ENCODE measurements around the gene DYNLL1.
A peak's percentile ranks its signal among the peaks of the same experiment; 100 is the strongest.
"Not testable (repeated sequence)": the region's sequence is repeated elsewhere in the genome, so short reads cannot be mapped to it uniquely, and the experiment has no call there.

DYNLL1 gene

DNA sequence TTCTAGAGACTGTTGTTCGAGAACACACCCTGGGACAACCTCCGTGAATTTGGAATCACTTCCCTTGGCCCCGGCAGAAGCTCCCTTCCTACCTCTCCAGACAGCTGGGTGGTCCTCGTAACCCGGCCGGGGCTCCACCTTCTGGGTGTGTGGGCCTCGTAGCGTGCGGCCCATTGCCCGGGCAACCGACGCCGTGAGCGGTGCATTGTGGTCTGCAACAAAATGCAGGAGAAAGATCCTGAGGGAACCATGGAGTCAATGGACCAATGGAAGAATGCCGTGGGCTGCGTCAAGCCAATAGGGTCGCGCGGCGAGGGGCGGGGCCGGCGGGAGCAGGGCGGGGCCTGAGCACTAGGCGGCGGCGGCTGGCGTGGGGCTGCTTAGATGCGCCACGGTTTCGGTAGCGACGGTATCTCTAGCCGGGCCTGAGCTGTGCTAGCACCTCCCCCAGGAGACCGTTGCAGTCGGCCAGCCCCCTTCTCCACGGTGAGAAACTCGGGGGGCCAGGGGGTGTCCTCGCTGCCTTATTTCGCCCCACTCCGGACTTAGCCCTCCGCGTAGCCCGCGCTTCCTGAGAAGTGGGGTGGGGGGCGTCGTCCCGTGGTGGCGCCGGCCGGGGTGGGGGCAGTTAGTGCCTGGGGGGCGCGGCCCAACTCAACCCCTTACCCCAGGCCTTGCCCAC lies at the start of gene DYNLL1:
Gene DYNLL1 (plus strand): TSS at position 383 of the 682 bp plus-strand sequence. CDS start 309 bp downstream, outside the sequence.
- peak; percentile 99 for DNase-seq

- DNase-seq: not testable (repeated sequence)
These were observed 49.1 kb upstream of the DYNLL1 start for GRCh38 chr12:120446844-120447178.

GRCh38 chr12:120447992-120448391 lies 47.9 kb upstream of the DYNLL1 start:
- no peak for DNase-seq

- DNase-seq: not testable (repeated sequence)
These were observed 43.4 kb upstream of the DYNLL1 start for GRCh38 chr12:120452524-120452923.

- DNase-seq: no peak
These were observed 42.7 kb upstream of the DYNLL1 start for GRCh38 chr12:120453060-120453750.

GRCh38 chr12:120453977-120454376 lies 41.9 kb upstream of the DYNLL1 start:
- DNase-seq: no peak

- no peak for DNase-seq
These were observed 40.6 kb upstream of the DYNLL1 start for GRCh38 chr12:120455302-120455701.

- no peak for DNase-seq
These were observed 38.8 kb upstream of the DYNLL1 start for GRCh38 chr12:120457133-120457532.

- DNase-seq: no peak
These were observed 35.8 kb upstream of the DYNLL1 start for GRCh38 chr12:120460157-120460556.

- DNase-seq: no peak
These were observed 33.7 kb upstream of the DYNLL1 start for GRCh38 chr12:120462099-120462640.

GRCh38 chr12:120463712-120464111 lies 32.2 kb upstream of the DYNLL1 start:
- DNase-seq: no peak

DNA sequence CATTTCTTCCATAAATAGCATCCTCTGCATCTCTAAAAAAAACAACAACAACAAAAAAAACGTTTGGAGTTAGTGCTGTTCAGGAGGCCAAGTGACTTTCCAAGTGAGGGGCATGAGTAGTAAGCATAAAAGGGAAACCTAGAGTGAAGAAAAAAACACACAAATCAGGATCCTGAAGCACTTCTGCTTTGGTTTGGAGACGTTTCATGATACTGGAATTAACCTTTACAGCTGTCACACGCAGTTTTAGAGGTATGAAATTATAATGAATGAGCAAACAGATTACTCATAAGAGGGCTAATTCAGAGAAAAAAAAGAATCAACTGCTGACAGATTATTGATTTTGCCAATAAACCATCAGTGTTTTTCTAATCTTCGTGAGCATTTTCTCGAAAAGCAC lies 30.2 kb upstream of the DYNLL1 start:
- DNase-seq: no peak

- peak; percentile 81 for DNase-seq
These were observed 29.2 kb upstream of the DYNLL1 start for GRCh38 chr12:120466560-120467315.

- DNase-seq: no peak
These were observed 28.5 kb upstream of the DYNLL1 start for GRCh38 chr12:120467439-120467838.

DNA sequence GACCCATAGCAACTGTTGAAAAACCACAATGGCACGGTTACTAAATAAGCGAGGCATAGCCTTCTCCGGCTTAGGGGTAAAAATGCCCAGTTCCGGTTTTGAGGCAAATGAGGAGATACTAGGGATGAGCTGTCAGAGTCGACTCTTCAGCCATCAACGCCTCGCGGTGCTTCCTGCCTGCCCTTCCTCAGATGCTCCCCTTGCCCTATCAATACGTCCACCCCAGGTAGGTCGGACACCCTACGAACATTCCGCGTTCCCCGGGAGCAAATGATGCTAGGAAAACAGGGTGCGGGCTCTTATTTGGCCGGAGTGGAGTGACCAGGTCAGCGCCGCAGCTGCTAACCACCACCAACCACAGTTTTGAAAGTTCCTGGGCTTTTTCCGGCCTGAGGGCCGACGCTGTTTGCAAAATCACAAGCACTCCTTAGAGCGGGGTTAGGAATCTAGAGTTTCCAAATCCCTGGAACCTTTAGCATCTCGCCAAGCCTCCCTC lies 27.5 kb upstream of the DYNLL1 start:
- DNase-seq: peak; percentile 66

DNA sequence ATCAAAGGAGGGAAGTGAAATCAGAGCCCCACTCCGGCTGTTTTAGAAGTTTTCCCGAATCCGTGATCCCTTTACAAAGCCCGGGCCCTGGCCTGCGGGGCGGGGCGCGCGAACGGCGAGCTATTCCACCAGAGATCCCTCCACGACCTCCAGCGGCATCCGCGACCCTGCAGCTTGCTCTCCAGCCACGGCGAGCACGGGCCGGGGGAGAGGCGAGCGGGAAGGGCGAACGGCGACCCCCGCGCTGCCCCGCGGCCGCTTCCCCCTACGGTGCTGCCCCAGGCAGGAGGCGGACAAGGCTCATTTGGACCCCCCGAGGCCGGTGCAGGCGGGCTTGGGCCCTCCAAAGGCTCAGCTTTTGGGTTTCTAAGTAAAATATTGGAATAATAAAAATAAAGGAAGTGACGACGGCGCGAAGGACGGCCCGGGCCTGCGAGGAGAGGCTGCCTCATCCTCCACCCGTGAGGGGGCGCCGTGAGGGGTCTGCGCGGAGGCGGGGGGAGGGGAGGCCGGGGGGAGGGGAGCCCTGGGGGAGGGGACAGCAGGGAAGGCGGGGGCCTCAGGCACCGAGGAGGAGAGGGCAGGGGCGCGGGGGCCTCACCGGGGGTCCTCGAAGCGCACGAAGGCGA lies 27.0 kb upstream of the DYNLL1 start:
- peak; percentile 85 for DNase-seq

- peak; percentile 100 for DNase-seq
These were observed 26.3 kb upstream of the DYNLL1 start, which contains the start of gene SRSF9 for GRCh38 chr12:120469450-120470149. Gene SRSF9 (minus strand): TSS chr12:120469748. CDS start chr12:120469609, 139 bp downstream.

- peak; percentile 63 for DNase-seq
These were observed 25.6 kb upstream of the DYNLL1 start for GRCh38 chr12:120470150-120470784.

DNA sequence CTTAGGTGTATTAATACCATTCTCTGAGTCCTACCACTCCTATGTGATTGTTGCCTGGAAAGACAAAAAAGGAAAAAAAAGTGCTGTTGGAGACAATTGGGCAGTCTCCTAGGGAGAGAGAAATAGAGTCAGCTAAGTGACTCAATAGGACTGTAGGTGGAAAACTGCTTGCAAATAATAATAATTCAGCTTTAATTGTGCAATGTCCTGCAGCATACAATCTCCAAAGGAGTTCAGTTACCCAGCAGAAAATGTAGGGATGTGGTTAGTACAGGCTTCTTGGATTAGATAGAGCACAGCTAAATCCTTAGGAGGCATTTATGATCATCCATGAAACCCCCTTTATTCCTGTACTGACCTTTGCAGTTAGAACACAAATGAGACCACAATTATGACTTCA lies 23.4 kb upstream of the DYNLL1 start:
- no peak for DNase-seq

DNA sequence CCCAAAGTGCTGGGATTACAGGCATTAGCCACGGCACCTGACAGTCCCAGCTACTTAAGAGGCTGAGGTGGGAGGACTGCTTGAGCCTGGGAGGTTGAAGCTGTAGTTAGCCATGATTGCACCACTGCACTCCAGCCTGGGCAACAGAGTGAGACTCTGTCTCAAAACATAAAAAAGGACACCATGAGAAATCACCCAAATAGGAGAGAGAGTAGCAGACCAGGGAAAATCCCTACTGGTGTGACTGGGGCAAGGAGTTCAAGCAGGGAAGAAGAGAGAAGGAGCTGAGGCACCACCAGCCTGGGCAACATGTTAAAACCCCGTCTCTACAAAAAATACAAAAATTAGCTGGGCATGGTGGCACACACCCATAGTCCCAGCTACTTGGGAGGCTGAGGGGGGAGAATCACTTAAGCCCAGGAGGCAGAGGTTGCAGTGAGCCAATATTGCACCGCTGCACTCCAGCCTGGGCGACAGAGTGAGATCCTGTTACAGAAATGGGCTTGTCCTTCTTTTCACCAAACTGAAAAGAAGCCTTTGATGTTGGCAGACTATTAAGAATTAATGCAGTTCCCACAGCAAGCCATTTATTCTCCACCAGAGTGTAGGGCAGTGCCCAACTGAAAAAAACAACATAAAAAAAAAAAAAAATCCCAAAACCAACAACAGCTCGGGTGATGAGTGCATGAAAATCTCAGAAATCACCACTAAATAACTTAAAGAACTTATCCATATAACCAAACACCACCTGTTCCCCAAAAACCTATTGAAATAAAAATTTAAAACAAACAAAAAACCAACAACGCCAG lies 21.9 kb upstream of the DYNLL1 start:
- no peak for DNase-seq

- DNase-seq: no peak
These were observed 21.3 kb upstream of the DYNLL1 start for GRCh38 chr12:120474616-120474960.
